ENCODE results near the gene PLEKHN1.

DNA sequence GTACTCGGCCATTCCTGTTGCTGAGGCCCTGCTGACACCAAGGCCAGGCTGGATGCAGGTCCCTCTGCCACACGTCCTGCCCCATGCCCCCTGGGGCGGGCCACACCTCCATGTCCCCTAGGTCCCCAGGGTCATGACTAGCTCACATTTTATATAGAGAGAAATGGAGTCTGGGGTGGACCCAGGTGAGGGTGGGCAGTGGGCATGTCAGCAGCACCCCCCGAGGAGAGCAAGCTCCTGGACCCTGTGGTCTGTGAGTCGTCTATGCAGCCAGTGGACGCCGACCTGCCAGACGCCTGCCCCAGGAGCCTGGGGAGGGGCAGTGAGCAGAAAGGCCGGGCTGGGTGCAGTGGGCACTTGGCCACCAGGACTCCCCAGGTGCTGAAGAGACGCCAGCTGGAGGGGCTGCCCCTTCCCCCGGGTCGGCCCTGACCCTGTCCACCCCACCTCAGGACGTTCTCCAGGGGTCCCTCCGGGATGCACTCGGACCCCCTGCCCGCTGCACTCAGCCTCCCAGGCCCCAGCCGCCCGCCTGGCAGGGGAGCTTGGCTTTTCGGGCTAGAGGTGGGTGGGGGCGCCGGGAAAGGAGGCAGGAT, 26.7 kb upstream of the PLEKHN1 start:
- TF ChIP-seq, protein P1, sequence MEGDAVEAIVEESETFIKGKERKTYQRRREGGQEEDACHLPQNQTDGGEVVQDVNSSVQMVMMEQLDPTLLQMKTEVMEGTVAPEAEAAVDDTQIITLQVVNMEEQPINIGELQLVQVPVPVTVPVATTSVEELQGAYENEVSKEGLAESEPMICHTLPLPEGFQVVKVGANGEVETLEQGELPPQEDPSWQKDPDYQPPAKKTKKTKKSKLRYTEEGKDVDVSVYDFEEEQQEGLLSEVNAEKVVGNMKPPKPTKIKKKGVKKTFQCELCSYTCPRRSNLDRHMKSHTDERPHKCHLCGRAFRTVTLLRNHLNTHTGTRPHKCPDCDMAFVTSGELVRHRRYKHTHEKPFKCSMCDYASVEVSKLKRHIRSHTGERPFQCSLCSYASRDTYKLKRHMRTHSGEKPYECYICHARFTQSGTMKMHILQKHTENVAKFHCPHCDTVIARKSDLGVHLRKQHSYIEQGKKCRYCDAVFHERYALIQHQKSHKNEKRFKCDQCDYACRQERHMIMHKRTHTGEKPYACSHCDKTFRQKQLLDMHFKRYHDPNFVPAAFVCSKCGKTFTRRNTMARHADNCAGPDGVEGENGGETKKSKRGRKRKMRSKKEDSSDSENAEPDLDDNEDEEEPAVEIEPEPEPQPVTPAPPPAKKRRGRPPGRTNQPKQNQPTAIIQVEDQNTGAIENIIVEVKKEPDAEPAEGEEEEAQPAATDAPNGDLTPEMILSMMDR (IDR thresholded peaks at IDR 0.05): no peak
- no peak for TF ChIP-seq POLR2A (IDR thresholded peaks at IDR 0.05)
